H1 (cell line): Measurements from ENCODE around the gene C9. TPM values are rescaled to one million over a fixed set of nuclear protein-coding genes. Genes with fewer than 3 reads are reported as not detected.

Source experiments
- CTCF ChIA-PET: fragments of 300-600 bp; sonication (Branson Sonifier 250); formaldehyde crosslinking; loops from one replicate; lab custom pipeline; 2021; ENCODE audit not compliant: partially characterized antibody; lab: Charles Lee
- POLR2A ChIA-PET: fragments of 300-600 bp; sonication (Branson Sonifier 250); formaldehyde crosslinking; loops from one replicate; lab custom pipeline; 2021; ENCODE audit warnings: inconsistent platforms; ENCODE audit not compliant: partially characterized antibody; lab: Charles Lee
- DNase-seq, 2 experiments: peaks; one replicate each; pipeline versions ENCODE4 v3.0.0 to v3.0.0-alpha.2; 2010 to 2022; ENCODE audit warnings: low spot score in 2 of 2, low read depth in 1 of 2, mixed read lengths in 1 of 2
- FAIRE-seq: peaks from 2 replicates; lab custom pipeline; 2011; peaks lifted over from hg19 to GRCh38; lab: Jason Lieb, UNC
- H2AFZ ChIP-seq: 2 replicates; pipeline ENCODE4 v1.8.1; 2012; ENCODE audit warnings: low read length, inconsistent platforms
- H2AK5ac ChIP-seq: 2 replicates; pipeline ENCODE4 v1.6.1; 2013; ENCODE audit warnings: low read depth, low read length
- H2BK120ac ChIP-seq: replicated peaks from 2 replicates; pipeline ENCODE3; 2013; ENCODE audit warnings: low read depth, low read length, inconsistent platforms
- H2BK12ac ChIP-seq: 2 replicates; pipeline ENCODE4 v1.6.1; 2013; ENCODE audit warnings: low read depth, low read length
- H2BK15ac ChIP-seq: 2 replicates; pipeline ENCODE4 v1.6.1; 2013; ENCODE audit warnings: low read length
- H2BK20ac ChIP-seq: 2 replicates; pipeline ENCODE4 v1.6.1; 2013; ENCODE audit warnings: low read length
- H2BK5ac ChIP-seq: 2 replicates; pipeline ENCODE4 v1.6.1; 2013; ENCODE audit warnings: low read depth, low read length
- H3K14ac ChIP-seq: 2 replicates; pipeline ENCODE4 v1.6.1; 2013; ENCODE audit warnings: inconsistent platforms; ENCODE audit not compliant: insufficient read length
- H3K18ac ChIP-seq: 2 replicates; pipeline ENCODE4 v1.6.1; 2013; ENCODE audit warnings: low read length; ENCODE audit errors: extremely low read depth
- H3K23ac ChIP-seq: 2 replicates; pipeline ENCODE4 v1.6.1; 2013; ENCODE audit warnings: inconsistent platforms; ENCODE audit not compliant: insufficient read length
- H3K23me2 ChIP-seq: 2 replicates; pipeline ENCODE4 v1.6.1; 2013; ENCODE audit warnings: low read depth, low read length
- H3K27ac ChIP-seq: 2 replicates; pipeline ENCODE4 v1.6.1; 2011; ENCODE audit warnings: low read depth, low read length, inconsistent platforms
- H3K27me3 ChIP-seq, 4 experiments: replicated peaks in 1 of 4; 1 replicate in 1 of 4; 2 replicates in 3 of 4; pipeline versions ENCODE4 v1.6.1 to v1.8.1; 2011 to 2013; ENCODE audit warnings: low read length in 3 of 4, mild to moderate bottlenecking in 3 of 4, inconsistent platforms in 2 of 4, mixed read lengths in 2 of 4, moderate library complexity in 1 of 4; ENCODE audit not compliant: control insufficient read depth in 3 of 4, insufficient read depth in 3 of 4; ENCODE audit errors: extremely low read depth in 1 of 4
- H3K36me3 ChIP-seq, 4 experiments: 2 replicates each; pipeline versions ENCODE4 v1.6.1 to v1.8.1; 2011 to 2013; ENCODE audit warnings: mild to moderate bottlenecking in 4 of 4, low read length in 3 of 4, moderate library complexity in 2 of 4, control low read depth in 1 of 4, inconsistent platforms in 1 of 4; ENCODE audit not compliant: insufficient read depth in 4 of 4, control insufficient read depth in 2 of 4
- H3K4ac ChIP-seq: replicated peaks from 2 replicates; pipeline ENCODE3; 2013; ENCODE audit warnings: low read length, low read depth, mixed read lengths, inconsistent platforms; ENCODE audit not compliant: insufficient read length
- H3K4me1 ChIP-seq, 4 experiments: replicated peaks in 1 of 4; 1 replicate in 1 of 4; 2 replicates in 3 of 4; pipeline versions ENCODE4 v1.6.1 to v1.8.1; 2011 to 2013; ENCODE audit warnings: low read length in 3 of 4, inconsistent platforms in 2 of 4, mixed read lengths in 1 of 4; ENCODE audit not compliant: insufficient read depth in 4 of 4, control insufficient read depth in 3 of 4
- H3K4me2 ChIP-seq, 2 experiments: 2 replicates each; pipeline versions ENCODE4 v1.6.1 to v1.8.1; 2011 to 2013; ENCODE audit warnings: low read depth in 2 of 2, low read length in 2 of 2, control low read depth in 1 of 2, inconsistent platforms in 1 of 2, mild to moderate bottlenecking in 1 of 2; ENCODE audit not compliant: insufficient read depth in 1 of 2
- H3K4me3 ChIP-seq, 4 experiments: fragments of 200-600, 300-600 bp in 1 of 4; sonication (generic), shearing (Covaris generic), sonication (Bioruptor Twin) in 1 of 4; 2 replicates each; pipeline versions ENCODE4 v1.5.1 to v1.8.1; 2011 to 2016; ENCODE audit warnings: low read length in 4 of 4, low read depth in 3 of 4, control low read depth in 2 of 4, inconsistent platforms in 2 of 4, mild to moderate bottlenecking in 2 of 4, mixed read lengths in 1 of 4, moderate library complexity in 1 of 4; ENCODE audit not compliant: insufficient read depth in 2 of 4; ENCODE audit errors: extremely low read depth in 1 of 4
- H3K56ac ChIP-seq: replicated peaks from 2 replicates; pipeline ENCODE3; 2013; ENCODE audit warnings: low read depth, mild to moderate bottlenecking, mixed read lengths, low read length, inconsistent platforms; ENCODE audit not compliant: insufficient read length
- H3K79me1 ChIP-seq: 2 replicates; pipeline ENCODE4 v1.6.1; 2013; ENCODE audit warnings: low read depth, low read length, control low read depth
- H3K79me2 ChIP-seq, 2 experiments: 2 replicates each; pipeline versions ENCODE4 v1.6.1 to v1.8.1; 2012 to 2013; ENCODE audit warnings: low read length in 2 of 2, mild to moderate bottlenecking in 2 of 2, inconsistent platforms in 1 of 2; ENCODE audit not compliant: insufficient read depth in 2 of 2, control insufficient read depth in 1 of 2
- H3K9ac ChIP-seq, 4 experiments: replicated peaks in 1 of 4; 1 replicate in 1 of 4; 2 replicates in 3 of 4; pipeline versions ENCODE4 v1.6.1 to v1.8.1; 2011 to 2013; ENCODE audit warnings: low read depth in 3 of 4, low read length in 3 of 4, control low read depth in 2 of 4, mild to moderate bottlenecking in 2 of 4, moderate library complexity in 2 of 4, inconsistent platforms in 1 of 4; ENCODE audit errors: extremely low read depth in 1 of 4
- H3K9me3 ChIP-seq, 2 experiments: 2 replicates each; pipeline versions ENCODE4 v1.6.1 to v1.8.1; 2012 to 2013; ENCODE audit warnings: mild to moderate bottlenecking in 2 of 2, moderate library complexity in 2 of 2, control low read depth in 1 of 2, inconsistent platforms in 1 of 2, low read depth in 1 of 2, low read length in 1 of 2, mixed read lengths in 1 of 2; ENCODE audit not compliant: insufficient read depth in 2 of 2
- H4K20me1 ChIP-seq, 2 experiments: replicated peaks in 1 of 2; 2 replicates each; pipeline versions ENCODE3 to v1.8.1; 2011 to 2013; ENCODE audit warnings: inconsistent platforms in 2 of 2, low read length in 2 of 2, mild to moderate bottlenecking in 1 of 2; ENCODE audit not compliant: insufficient read depth in 2 of 2, control insufficient read depth in 1 of 2
- H4K5ac ChIP-seq: 2 replicates; pipeline ENCODE4 v1.6.1; 2013; ENCODE audit warnings: low read length, low read depth, mixed read lengths, inconsistent platforms; ENCODE audit not compliant: insufficient read length
- H4K8ac ChIP-seq: 2 replicates; pipeline ENCODE4 v1.8.0; 2013; ENCODE audit warnings: mild to moderate bottlenecking, moderate library complexity, low read length, inconsistent platforms; ENCODE audit not compliant: insufficient read depth; ENCODE audit errors: extremely low read depth
- H4K91ac ChIP-seq: replicated peaks from 2 replicates; pipeline ENCODE3; 2013; ENCODE audit warnings: low read length, mixed read lengths, inconsistent platforms; ENCODE audit not compliant: insufficient read length
- SP2 ChIP-seq: IDR thresholded peaks from 2 replicates; pipeline ENCODE4 v1.6.1; 2012; ENCODE audit warnings: mild to moderate bottlenecking, low read length, inconsistent platforms
- YY1 ChIP-seq: IDR thresholded peaks from 2 replicates; pipeline ENCODE4 v1.6.1; 2011; ENCODE audit warnings: low read depth, mild to moderate bottlenecking, low read length
- WGBS, 2 experiments: shearing (Covaris generic) in 1 of 2; methylation state at CpG; one replicate each; pipeline versions ENCODE4 v1.1.6 to v1.1.7; 2013 to 2015; ENCODE audit warnings: low lambda C conversion rate in 2 of 2, mixed read lengths in 2 of 2, inconsistent platforms in 1 of 2, low coverage in 1 of 2, missing lambda C conversion rate in 1 of 2; ENCODE audit not compliant: insufficient replicate concordance in 2 of 2, insufficient coverage in 1 of 2, insufficient read length in 1 of 2; ENCODE audit errors: extremely low coverage in 1 of 2, missing lambda C conversion rate in 1 of 2; 5-methylcytosine and 5-hydroxymethylcytosine counted together
- polyA plus RNA-seq, 7 experiments: library from polyadenylated mRNA; depleted of rRNA in 3 of 7; stranded (reverse) in 5 of 7; unstranded in 2 of 7; fragments of >200 nt in 5 of 7; fragments of 200-250 nt in 2 of 7; gene quantifications; 1 replicate in 5 of 7; 2 replicates in 1 of 7; 4 replicates in 1 of 7; pipeline versions ENCODE4 v1.2.1 to v1.2.3, GENCODE V29; 2011 to 2013; ENCODE audit warnings: missing spikeins in 2 of 7, mixed read lengths in 2 of 7
- total RNA-seq: library from RNA; stranded (reverse); fragmentation: NEBNext Ultra II Directional; extraction: Animal tissue kit (Norgen Biotek cat#: 25700); gene quantifications from 2 replicates; pipeline ENCODE4 v1.2.1, GENCODE V29; 2021

C9 gene
- total and polyA plus RNA-seq, 2 of the 8 experiments (the other 6 are each of a cell fraction or from before 2014, with no cell fraction given), result not detected

DNA sequence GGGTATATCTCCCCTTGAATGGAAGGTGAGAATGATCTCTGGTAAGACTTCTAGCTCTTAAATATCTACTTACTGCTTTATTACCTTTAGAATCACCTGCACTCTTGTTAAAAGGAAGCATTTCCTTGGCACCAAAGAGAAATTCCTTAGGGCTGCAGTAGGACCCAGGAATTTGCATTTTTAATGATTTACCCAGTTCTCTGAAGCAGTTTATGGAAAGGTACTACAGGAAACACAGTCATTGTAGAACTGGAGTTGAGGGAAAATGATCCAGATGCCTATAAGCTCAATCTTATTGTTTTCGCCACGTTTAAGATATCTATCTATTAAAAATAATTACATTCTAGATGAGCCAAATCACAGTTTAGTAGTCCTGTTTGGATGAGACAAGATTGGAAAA, 9.5 kb upstream of the C9 start:
- H2AFZ ChIP-seq, result no peak overlapping the region
- H3K79me1 ChIP-seq, result no peaks in the 10 kb centered on the region
- no peak overlapping the region for H4K91ac ChIP-seq
- H3K4me2 ChIP-seq, result no peak overlapping the region
- H3K4me1 ChIP-seq, result peaks cover 0 to 3% (median 1%) of the 10 kb centered on the region in 4 experiments; a peak in 4 of 7 replicates
- H3K36me3 ChIP-seq, result no peaks in the 10 kb centered on the region
- no peaks in the 10 kb centered on the region for H3K9me3 ChIP-seq
- no peak overlapping the region for H3K14ac ChIP-seq
- DNase-seq (no peak), FAIRE-seq (no peak)
- no peak overlapping the region for H2BK120ac ChIP-seq
- POLR2A ChIA-PET, result no interaction called here
- 86% methylated on average over 2 of the region's 2 CpGs; no CpG with 5 or more reads in 1 of the 2 experiments for WGBS, 2 experiments
- no peak overlapping the region for H3K4ac ChIP-seq
- H2AK5ac ChIP-seq, result no peak overlapping the region
- no peak overlapping the region for H2BK15ac ChIP-seq
- no peak overlapping the region for H4K8ac ChIP-seq
- no peak overlapping the region for H3K27ac ChIP-seq
- H3K79me2 ChIP-seq, result no peaks in the 10 kb centered on the region
- no peak overlapping the region for H2BK12ac ChIP-seq
- no peak overlapping the region for H2BK20ac ChIP-seq
- no peak overlapping the region for H3K23ac ChIP-seq
- no peak overlapping the region for H3K4me3 ChIP-seq
- H3K9ac ChIP-seq, result no peak overlapping the region
- CTCF ChIA-PET, result interaction anchor here (1.1 to 7.0 kb wide), 3 partner anchors 157 to 175 kb away, joined by 3 to 57 read pairs (median 3); no protein-coding TSS in a partner anchor
- no peak overlapping the region for H3K18ac ChIP-seq
- no peak overlapping the region for H3K56ac ChIP-seq
- no peak overlapping the region for H2BK5ac ChIP-seq
- H3K23me2 ChIP-seq, result no peaks in the 10 kb centered on the region
- no peaks in the 10 kb centered on the region for H4K20me1 ChIP-seq
- H3K27me3 ChIP-seq, result no peaks in the 10 kb centered on the region
- H4K5ac ChIP-seq, result no peak overlapping the region
- TF ChIP-seq SP2 (no peak), YY1 (no peak)
